Left ventricle myocardium inferior (tissue), 1 donor: ENCODE measurements around the gene KIF22. TPM values are rescaled to one million over a fixed set of nuclear protein-coding genes. Genes with fewer than 3 reads are reported as not detected.

Experiments
- DNase-seq: peaks from one replicate; pipeline ENCODE4 v3.0.0-alpha.2; 2020
- H3K27ac ChIP-seq: fragments of 200-600 bp; replicated peaks from 2 replicates; pipeline ENCODE4 v1.8.0; 2021
- H3K27me3 ChIP-seq: fragments of 200-600 bp; 2 replicates; pipeline ENCODE4 v1.8.0; 2021; ENCODE audit warnings: low read depth
- H3K36me3 ChIP-seq: fragments of 200-600 bp; 2 replicates; pipeline ENCODE4 v1.8.0; 2021
- H3K4me1 ChIP-seq: fragments of 200-600 bp; 2 replicates; pipeline ENCODE4 v1.8.0; 2021
- H3K4me3 ChIP-seq: fragments of 200-600 bp; 2 replicates; pipeline ENCODE4 v1.8.0; 2021; ENCODE audit warnings: mild to moderate bottlenecking, moderate library complexity
- H3K9me3 ChIP-seq: fragments of 200-600 bp; replicated peaks from 2 replicates; pipeline ENCODE4 v1.8.0; 2021
- intact Hi-C: fragments of 100-400 bp; cut with micrococcal nuclease; formaldehyde crosslinking; loops from one replicate; pipeline ENCODE4 v1.11.0; 2022
- total RNA-seq: library from RNA; stranded (reverse); fragmentation: NEBNext Ultra II Directional; extraction: Animal tissue kit (Norgen Biotek cat#: 25700); gene quantifications from one replicate; pipeline ENCODE4 v1.2.1, GENCODE V29; 2021
- TF ChIP-seq, protein P1 (sequence below): fragments of 200-600 bp; IDR thresholded peaks from 2 replicates; pipeline ENCODE4 v1.8.0; 2021; ENCODE audit warnings: antibody characterized with exemption, mild to moderate bottlenecking, borderline replicate concordance
- donor health status: DM: no; HTN: yes; CAD: no; lungs with severe emphysema.

Gene KIF22
- total RNA-seq, 1 donor from 2014 or later: 46.9 TPM

DNA sequence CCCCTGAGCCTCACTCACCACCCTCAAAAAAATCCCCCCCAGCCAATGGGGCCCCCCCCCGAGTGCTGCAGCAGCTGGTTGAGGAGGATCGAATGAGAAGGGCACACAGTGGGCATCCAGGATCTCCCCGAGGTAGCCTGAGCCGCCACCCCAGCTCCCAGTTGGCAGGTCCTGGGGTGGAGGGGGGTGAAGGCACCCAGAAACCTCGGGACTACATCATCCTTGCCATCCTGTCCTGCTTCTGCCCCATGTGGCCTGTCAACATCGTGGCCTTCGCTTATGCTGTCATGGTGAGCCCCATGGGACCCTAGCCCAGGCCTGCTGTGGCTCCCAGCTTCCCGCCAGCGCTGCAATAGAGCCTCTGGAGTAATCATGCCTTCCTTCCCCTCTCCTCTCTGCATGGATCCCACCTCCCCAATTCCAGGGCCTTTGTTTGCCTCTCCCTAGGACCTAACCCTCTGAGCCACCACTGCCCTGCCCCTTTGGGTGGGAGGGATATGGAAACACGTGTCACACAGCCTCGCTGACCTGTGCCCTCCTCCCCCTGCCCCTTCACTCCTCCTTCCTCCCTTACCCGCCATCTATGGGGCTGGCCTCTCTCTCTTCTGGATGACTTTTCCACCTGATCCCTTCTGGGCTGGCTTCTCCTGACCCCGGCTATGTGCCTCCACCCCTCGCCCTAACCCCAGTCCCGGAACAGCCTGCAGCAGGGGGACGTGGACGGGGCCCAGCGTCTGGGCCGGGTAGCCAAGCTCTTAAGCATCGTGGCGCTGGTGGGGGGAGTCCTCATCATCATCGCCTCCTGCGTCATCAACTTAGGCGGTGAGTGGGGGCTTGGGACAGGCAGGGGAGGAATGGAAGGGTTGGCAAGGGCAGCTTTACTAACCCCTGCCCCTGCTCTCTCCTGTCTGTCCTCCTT, 23.4 kb downstream of the KIF22 start:
- H3K27ac ChIP-seq: peak overlapping the region; percentile 97

DNA sequence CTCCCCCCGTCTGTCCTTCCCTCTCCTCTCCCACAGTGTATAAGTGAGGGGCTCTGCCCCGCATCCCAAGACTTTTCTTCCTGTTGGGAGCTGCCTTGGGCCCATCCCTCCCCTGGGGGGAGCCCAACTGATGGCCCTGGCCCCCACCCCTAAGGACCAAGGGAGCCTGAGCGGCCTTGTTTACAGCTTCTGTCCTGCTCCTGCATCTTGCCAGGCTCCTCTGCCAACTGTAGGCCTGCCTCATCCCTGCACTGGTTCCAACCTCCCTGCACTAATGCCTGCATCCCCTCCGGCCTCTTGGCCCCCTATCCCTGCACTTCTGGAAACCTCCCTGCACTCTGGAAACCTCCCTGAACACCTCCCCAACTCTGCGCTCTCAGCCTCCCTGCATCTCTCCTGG, 24.0 kb downstream of the KIF22 start:
- DNase-seq: no peak
- peaks cover 86% of the 10 kb centered on the region for H3K4me1 ChIP-seq
- peak overlapping the region; percentile 84 for H3K4me3 ChIP-seq
- H3K27me3 ChIP-seq: no peaks in the 10 kb centered on the region
- H3K36me3 ChIP-seq: peaks cover 30% of the 10 kb centered on the region
- TF ChIP-seq, protein P1, sequence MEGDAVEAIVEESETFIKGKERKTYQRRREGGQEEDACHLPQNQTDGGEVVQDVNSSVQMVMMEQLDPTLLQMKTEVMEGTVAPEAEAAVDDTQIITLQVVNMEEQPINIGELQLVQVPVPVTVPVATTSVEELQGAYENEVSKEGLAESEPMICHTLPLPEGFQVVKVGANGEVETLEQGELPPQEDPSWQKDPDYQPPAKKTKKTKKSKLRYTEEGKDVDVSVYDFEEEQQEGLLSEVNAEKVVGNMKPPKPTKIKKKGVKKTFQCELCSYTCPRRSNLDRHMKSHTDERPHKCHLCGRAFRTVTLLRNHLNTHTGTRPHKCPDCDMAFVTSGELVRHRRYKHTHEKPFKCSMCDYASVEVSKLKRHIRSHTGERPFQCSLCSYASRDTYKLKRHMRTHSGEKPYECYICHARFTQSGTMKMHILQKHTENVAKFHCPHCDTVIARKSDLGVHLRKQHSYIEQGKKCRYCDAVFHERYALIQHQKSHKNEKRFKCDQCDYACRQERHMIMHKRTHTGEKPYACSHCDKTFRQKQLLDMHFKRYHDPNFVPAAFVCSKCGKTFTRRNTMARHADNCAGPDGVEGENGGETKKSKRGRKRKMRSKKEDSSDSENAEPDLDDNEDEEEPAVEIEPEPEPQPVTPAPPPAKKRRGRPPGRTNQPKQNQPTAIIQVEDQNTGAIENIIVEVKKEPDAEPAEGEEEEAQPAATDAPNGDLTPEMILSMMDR: no peak
- intact Hi-C loops: no loop called here
- no peaks in the 10 kb centered on the region for H3K9me3 ChIP-seq
- peak overlapping the region; percentile 97 for H3K27ac ChIP-seq

More for the DNA sequence above, 23.4 kb downstream of the KIF22 start:
- intact Hi-C loops: no loop called here
- DNase-seq: no peak
- H3K36me3 ChIP-seq: peaks cover 30% of the 10 kb centered on the region
- TF ChIP-seq, protein P1: no peak
- no peaks in the 10 kb centered on the region for H3K9me3 ChIP-seq
- H3K27me3 ChIP-seq: no peaks in the 10 kb centered on the region
- H3K4me1 ChIP-seq: peaks cover 87% of the 10 kb centered on the region
- no peak overlapping the region for H3K4me3 ChIP-seq

DNA sequence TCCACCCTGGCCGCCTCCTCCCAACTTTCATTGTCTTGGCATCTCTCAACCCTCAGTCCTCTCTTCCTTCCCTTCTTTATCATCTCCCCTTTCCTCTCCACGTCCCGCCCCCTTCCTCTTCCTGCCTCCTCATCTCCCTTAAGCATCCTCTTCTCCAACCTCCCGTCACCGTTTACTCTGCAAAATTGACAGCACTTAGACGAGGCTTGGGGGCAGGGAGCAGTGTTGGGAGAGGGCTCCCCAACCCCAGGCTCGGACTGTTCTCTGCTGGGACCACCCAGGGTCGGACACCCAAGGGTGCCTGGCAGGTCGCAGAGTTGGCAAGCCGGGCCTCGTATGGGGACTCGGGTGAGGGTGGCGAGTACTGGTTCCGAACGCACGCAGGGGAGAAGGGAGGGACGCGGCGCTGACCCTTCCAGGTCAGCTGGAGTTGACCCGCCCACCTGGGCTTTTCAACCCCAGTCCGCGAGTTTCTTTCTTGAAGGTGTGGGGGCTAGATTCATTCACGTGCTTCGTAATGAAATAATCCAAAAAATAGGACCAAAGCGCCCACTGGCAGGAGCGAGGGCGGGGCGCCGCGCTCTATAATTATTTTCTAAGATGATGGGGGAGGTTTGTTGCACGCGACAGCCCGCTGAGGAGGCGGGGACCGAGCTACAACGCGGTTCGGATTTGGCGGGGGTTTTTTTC, 24.6 kb downstream of the KIF22 start:
- TF ChIP-seq, protein P1: no peak
- peak; percentile 51 for DNase-seq
- Histone ChIP-seq H3K36me3 (peaks cover 25% of the 10 kb centered on the region), H3K27me3 (no peaks in the 10 kb centered on the region), H3K9me3 (no peaks in the 10 kb centered on the region), H3K27ac (peak overlapping the region; percentile 97), H3K4me1 (peaks cover 86% of the 10 kb centered on the region), H3K4me3 (peak overlapping the region; percentile 84)
- intact Hi-C loops: no loop called here

DNA sequence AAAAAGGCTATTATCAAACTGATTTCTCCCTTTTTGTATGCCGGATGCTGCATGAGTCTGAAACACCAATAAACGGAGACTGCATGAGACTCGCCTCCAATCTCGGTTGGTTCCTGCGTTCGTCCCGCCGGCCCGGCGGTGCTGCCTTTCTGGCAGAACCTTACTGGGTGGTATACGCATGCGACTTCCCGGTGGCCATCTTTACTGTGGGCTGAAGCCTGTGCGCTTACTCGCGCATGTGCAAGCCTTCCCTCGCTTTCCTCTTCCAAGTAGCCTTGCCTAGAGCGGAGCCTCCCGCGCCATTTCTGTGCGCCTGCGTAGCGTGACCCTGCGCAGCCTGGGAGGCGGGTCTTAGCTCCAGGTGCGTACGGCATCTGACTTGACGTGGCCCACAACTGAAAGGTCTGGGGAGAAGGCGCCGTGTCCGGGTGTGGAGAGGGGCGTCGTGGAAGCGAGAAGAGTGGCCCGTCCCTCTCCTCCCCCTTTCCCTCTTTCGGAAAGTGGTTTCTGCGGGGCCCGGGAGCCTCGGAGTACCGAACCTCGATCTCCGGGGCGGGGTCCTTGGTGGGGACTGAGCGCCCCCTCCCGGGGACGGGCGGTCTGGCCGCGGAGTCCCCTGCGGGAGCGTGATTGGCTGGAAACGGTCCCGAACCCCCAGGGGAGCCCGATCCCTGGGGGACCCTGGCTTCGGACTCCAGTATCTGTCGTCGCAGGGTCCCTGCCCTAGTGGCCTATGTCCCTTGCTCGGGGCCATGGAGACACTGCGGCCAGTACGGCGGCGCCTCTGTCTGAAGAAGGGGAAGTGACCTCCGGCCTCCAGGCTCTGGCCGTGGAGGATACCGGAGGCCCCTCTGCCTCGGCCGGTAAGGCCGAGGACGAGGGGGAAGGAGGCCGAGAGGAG, 25.5 kb downstream of the KIF22 start, which contains the start of gene PAGR1:
Gene PAGR1, plus strand, starts transcription at position 360 of the 901 bp plus-strand sequence. Its CDS starts 374 bp downstream, at position 734.
- Histone ChIP-seq H3K4me3 (peak within 1 kb of the TSS; percentile 84), H3K36me3 (peaks cover 22% of the 10 kb centered on the region), H3K27ac (peak within 1 kb of the TSS; percentile 97), H3K9me3 (no peaks in the 10 kb centered on the region), H3K27me3 (no peaks in the 10 kb centered on the region), H3K4me1 (peaks cover 86% of the 10 kb centered on the region)
- TF ChIP-seq, protein P1: peak; percentile 90
- intact Hi-C loops: no loop called here
- peak; percentile 98 for DNase-seq
